DOHH2 (cell line): ENCODE results near the gene GBGT1.
"Not testable (repeated sequence)": the region's sequence is repeated elsewhere in the genome, so short reads cannot be mapped to it uniquely, and the experiment has no call there.

ENCODE experiments used
- H3F3A ChIP-seq: fragments of 200-600 bp; sonication (generic), shearing (Covaris generic); 2 replicates; pipeline ENCODE4 v1.6.0; 2016; ENCODE audit warnings: antibody characterized with exemption, mild to moderate bottlenecking; ENCODE audit not compliant: control insufficient read depth, insufficient read depth
- H3K27ac ChIP-seq: fragments of 200-600 bp; sonication (generic); 2 replicates; pipeline ENCODE4 v1.5.1; 2014; ENCODE audit warnings: low read depth, mild to moderate bottlenecking, low read length, moderate library complexity
- H3K27me3 ChIP-seq: fragments of 200-600 bp; sonication (generic); 2 replicates; pipeline ENCODE4 v1.6.1; 2014; ENCODE audit warnings: mild to moderate bottlenecking, low read length, mixed read lengths; ENCODE audit not compliant: control insufficient read depth
- H3K36me3 ChIP-seq: fragments of 200-600 bp; sonication (generic); 2 replicates; pipeline ENCODE4 v1.6.1; 2014; ENCODE audit warnings: mild to moderate bottlenecking, low read length, moderate library complexity, mixed read lengths; ENCODE audit not compliant: control insufficient read depth
- H3K4me1 ChIP-seq: fragments of 200-600 bp; sonication (generic); 2 replicates; pipeline ENCODE4 v1.6.1; 2014; ENCODE audit warnings: mild to moderate bottlenecking, low read length, mixed read lengths; ENCODE audit not compliant: control insufficient read depth
- H3K4me2 ChIP-seq: fragments of 200-600 bp; sonication (generic); 2 replicates; pipeline ENCODE4 v1.6.0; 2014; ENCODE audit warnings: mild to moderate bottlenecking, low read length, moderate library complexity
- H3K4me3 ChIP-seq: fragments of 200-600 bp; sonication (generic); 2 replicates; pipeline ENCODE4 v1.5.1; 2014; ENCODE audit warnings: mild to moderate bottlenecking, low read length, mixed read lengths
- H3K79me2 ChIP-seq: fragments of 200-600 bp; sonication (generic); 2 replicates; pipeline ENCODE4 v1.6.1; 2014; ENCODE audit warnings: mild to moderate bottlenecking, low read length, mixed read lengths; ENCODE audit not compliant: control insufficient read depth
- H3K9me2 ChIP-seq: fragments of 200-600 bp; sonication (generic); replicated peaks from 2 replicates; pipeline ENCODE4 v1.6.1; 2014; ENCODE audit warnings: mild to moderate bottlenecking, low read length, mixed read lengths; ENCODE audit not compliant: control insufficient read depth
- H3K9me3 ChIP-seq: fragments of 200-600 bp; sonication (generic); 2 replicates; pipeline ENCODE4 v1.6.1; 2014; ENCODE audit warnings: antibody characterized with exemption, low read length, mixed read lengths; ENCODE audit not compliant: control insufficient read depth, insufficient read depth
- H4K20me1 ChIP-seq: fragments of 200-600 bp; sonication (generic); 2 replicates; pipeline ENCODE4 v1.6.0; 2014; ENCODE audit warnings: low read depth, mild to moderate bottlenecking, antibody characterized with exemption, low read length, moderate library complexity; ENCODE audit not compliant: control insufficient read depth, insufficient read depth
- EZH2phosphoT487 ChIP-seq: fragments of 200-600 bp; sonication (generic); IDR thresholded peaks from 2 replicates; pipeline ENCODE4 v1.6.1; 2017; ENCODE audit warnings: borderline replicate concordance, mild to moderate bottlenecking, antibody characterized with exemption, low read length, moderate library complexity, mixed read lengths
- TF ChIP-seq, protein P1 (sequence below): fragments of 200-600 bp; sonication (generic); IDR thresholded peaks from one replicate; pipeline ENCODE4 v1.5.1; 2014; ENCODE audit warnings: antibody characterized with exemption, mild to moderate bottlenecking, low read depth, low read length; ENCODE audit not compliant: poor library complexity, severe bottlenecking

GBGT1 gene

DNA sequence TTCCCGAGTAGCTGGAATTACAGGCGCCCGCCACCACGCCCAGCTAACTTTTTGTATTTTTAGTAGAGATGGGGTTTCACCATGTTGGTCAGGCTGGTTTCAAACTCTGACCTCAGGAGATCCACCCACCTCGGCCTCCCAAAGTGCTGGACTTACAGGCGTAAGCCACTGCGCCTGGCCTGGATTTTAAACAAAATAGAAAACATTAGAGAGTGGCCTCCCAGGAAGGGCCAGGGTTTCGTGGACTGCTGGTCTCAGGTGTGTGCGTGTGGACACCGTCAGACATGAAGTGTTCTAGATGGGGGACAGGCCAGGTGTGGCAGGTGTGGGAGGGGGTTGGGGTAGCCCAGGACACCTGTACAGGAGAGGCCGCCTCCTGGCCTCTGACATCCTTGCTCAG is 7.0 kb upstream of the GBGT1 start:
- H3K27me3 ChIP-seq, result peaks cover 32% of the 10 kb centered on the region
- TF ChIP-seq, protein P1, sequence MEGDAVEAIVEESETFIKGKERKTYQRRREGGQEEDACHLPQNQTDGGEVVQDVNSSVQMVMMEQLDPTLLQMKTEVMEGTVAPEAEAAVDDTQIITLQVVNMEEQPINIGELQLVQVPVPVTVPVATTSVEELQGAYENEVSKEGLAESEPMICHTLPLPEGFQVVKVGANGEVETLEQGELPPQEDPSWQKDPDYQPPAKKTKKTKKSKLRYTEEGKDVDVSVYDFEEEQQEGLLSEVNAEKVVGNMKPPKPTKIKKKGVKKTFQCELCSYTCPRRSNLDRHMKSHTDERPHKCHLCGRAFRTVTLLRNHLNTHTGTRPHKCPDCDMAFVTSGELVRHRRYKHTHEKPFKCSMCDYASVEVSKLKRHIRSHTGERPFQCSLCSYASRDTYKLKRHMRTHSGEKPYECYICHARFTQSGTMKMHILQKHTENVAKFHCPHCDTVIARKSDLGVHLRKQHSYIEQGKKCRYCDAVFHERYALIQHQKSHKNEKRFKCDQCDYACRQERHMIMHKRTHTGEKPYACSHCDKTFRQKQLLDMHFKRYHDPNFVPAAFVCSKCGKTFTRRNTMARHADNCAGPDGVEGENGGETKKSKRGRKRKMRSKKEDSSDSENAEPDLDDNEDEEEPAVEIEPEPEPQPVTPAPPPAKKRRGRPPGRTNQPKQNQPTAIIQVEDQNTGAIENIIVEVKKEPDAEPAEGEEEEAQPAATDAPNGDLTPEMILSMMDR, result no peak
- no peak for TF ChIP-seq EZH2phosphoT487
- H3K9me3 ChIP-seq, result no peaks in the 10 kb centered on the region
- H3K4me3 ChIP-seq, result no peak overlapping the region
- no peaks in the 10 kb centered on the region for H3K36me3 ChIP-seq
- H3K27ac ChIP-seq, result no peak overlapping the region
- peak overlapping the region; percentile 19 for H3K4me2 ChIP-seq
- H4K20me1 ChIP-seq, result no peaks in the 10 kb centered on the region
- no peaks in the 10 kb centered on the region for H3F3A ChIP-seq
- no peaks in the 10 kb centered on the region for H3K9me2 ChIP-seq
- H3K4me1 ChIP-seq, result peaks cover 16% of the 10 kb centered on the region
- no peaks in the 10 kb centered on the region for H3K79me2 ChIP-seq

DNA sequence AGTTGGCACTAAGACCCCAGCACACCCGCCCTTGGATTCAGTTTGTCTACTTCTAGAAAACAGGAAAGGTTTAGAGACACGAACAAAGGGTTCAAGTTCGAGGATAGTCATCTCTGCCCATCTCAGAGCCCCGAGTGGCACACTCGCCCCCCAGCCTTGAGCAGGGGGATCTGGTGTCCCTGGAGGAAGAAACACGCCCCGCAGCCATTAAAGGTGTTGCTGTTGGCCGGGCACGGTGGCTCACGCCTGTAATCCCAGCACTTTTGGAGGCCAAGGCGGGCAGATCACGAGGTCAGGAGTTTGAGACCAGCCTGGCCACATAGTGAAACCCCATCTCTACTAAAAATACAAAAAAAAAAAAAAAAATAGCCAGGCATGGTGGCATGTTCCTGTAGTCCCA is 6.0 kb upstream of the GBGT1 start:
- Histone ChIP-seq H3K27me3 (peaks cover 28% of the 10 kb centered on the region), H3K4me1 (peaks cover 16% of the 10 kb centered on the region)
- not testable (repeated sequence) for H3K27ac ChIP-seq, H3K4me2 ChIP-seq, H3K9me3 ChIP-seq, H3F3A ChIP-seq, H3K79me2 ChIP-seq, H4K20me1 ChIP-seq, H3K4me3 ChIP-seq, H3K9me2 ChIP-seq, H3K36me3 ChIP-seq

DNA sequence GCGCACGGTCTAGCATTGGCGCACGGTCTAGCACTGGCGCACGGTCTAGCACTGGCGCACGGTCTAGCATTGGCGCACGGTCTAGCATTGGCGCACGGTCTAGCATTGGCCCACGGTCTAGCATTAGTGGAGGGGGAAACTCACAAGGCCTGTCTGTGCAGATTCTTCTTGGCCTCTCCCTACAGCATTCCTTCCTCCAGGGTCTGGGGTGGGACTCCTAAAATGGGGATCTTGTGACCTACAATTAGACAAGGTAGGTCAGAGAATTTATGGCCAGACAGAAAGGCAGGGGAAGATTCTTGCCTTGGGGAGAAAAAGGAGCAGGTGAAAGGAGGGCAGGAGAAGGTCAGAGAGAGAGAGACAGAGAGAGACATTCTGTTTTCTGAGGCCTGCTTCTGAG is 5.4 kb upstream of the GBGT1 start:
- no peaks in the 10 kb centered on the region for H3K79me2 ChIP-seq
- H3K27ac ChIP-seq, result no peak overlapping the region
- H3K27me3 ChIP-seq, result peaks cover 27% of the 10 kb centered on the region
- H3F3A ChIP-seq, result no peaks in the 10 kb centered on the region
- H3K36me3 ChIP-seq, result no peaks in the 10 kb centered on the region
- H3K9me3 ChIP-seq, result no peaks in the 10 kb centered on the region
- peaks cover 18% of the 10 kb centered on the region for H3K4me1 ChIP-seq
- H3K4me2 ChIP-seq, result no peak overlapping the region
- no peaks in the 10 kb centered on the region for H4K20me1 ChIP-seq
- H3K9me2 ChIP-seq, result no peaks in the 10 kb centered on the region
- H3K4me3 ChIP-seq, result no peak overlapping the region
- TF ChIP-seq, protein P1, result no peak
- no peak for TF ChIP-seq EZH2phosphoT487

DNA sequence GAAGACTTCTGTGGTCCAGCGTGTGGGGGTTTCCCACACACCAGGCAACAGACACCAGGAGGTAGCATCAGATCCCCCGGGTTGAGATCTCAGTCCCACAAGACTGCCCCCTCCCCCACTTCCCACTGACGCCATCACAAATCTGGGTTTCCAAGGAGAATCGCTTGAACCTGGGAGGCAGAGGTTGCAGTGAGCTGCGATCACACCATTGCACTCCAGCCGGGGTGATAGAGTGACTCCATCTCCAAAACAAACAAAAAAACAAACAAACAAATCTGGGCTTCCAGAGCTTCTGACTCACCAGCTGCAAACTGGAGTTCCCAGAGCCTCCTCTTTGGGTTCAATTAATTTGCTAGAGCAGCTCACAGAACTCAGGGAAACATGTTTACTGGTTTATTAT is 4.7 kb upstream of the GBGT1 start:
- Histone ChIP-seq H3K9me3 (no peaks in the 10 kb centered on the region), H4K20me1 (no peaks in the 10 kb centered on the region), H3K27me3 (peaks cover 23% of the 10 kb centered on the region), H3K79me2 (no peaks in the 10 kb centered on the region), H3K9me2 (no peaks in the 10 kb centered on the region), H3K36me3 (no peaks in the 10 kb centered on the region), H3K27ac (no peak overlapping the region), H3K4me3 (no peak overlapping the region), H3K4me2 (no peak overlapping the region), H3F3A (no peaks in the 10 kb centered on the region), H3K4me1 (peaks cover 24% of the 10 kb centered on the region)
- no peak for TF ChIP-seq EZH2phosphoT487
- TF ChIP-seq, protein P1, result no peak
